ENCODE results near the gene SVIP. TPM values are rescaled to one million over a fixed set of nuclear protein-coding genes. Genes with fewer than 3 reads are reported as not detected.
A peak's percentile ranks its signal among the peaks of the same experiment; 100 is the strongest.

SVIP gene, protein sequence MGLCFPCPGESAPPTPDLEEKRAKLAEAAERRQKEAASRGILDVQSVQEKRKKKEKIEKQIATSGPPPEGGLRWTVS
- total RNA-seq (2014; rRNA removed; shearing (Covaris generic); ENCODE audit: low replicate concordance) = 4.2 and 23.0 TPM in 2 replicates

GRCh38 chr11:22829231-22830081, at the start of gene SVIP:
SVIP (minus strand) TSS chr11:22829801; CDS start chr11:22829748, 53 bp downstream.
- DNase-seq = peak; percentile 80
- Histone ChIP-seq H3K9me3 (no peaks in the 10 kb centered on the region), H3K27me3 (no peaks in the 10 kb centered on the region), H3K36me3 (no peaks in the 10 kb centered on the region), H3K4me3 (peak within 1 kb of the TSS; percentile 79)

- no peaks in the 10 kb centered on the region for H3K9me3 ChIP-seq
- H3K4me3 ChIP-seq = no peak overlapping the region
- H3K27me3 ChIP-seq = no peaks in the 10 kb centered on the region
- H3K36me3 ChIP-seq = no peaks in the 10 kb centered on the region
- no peak for DNase-seq
Measured at GRCh38 chr11:22878604-22879003, 49.0 kb upstream of the SVIP start.

DNA sequence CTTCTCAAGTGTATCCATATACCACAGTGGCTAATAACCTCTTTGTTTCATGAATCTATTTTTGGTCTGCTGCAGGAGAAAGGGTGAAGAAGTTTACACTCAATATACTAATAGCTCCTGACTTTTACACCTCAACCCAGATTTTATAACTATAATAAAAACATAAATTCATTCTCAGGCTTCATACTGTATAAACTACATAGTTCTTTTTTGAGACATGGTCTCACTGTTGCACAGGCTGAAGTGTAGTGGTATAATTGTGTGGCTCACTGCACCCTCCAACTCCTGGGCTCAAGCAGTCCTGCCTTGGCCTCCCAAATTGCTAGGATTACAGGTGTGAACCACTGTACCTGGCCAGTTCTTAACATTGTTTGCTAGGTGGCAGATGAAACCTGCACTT, 48.4 kb upstream of the SVIP start:
- no peaks in the 10 kb centered on the region for H3K36me3 ChIP-seq
- DNase-seq = no peak
- no peak overlapping the region for H3K4me3 ChIP-seq
- no peaks in the 10 kb centered on the region for H3K27me3 ChIP-seq
- H3K9me3 ChIP-seq = no peaks in the 10 kb centered on the region

DNA sequence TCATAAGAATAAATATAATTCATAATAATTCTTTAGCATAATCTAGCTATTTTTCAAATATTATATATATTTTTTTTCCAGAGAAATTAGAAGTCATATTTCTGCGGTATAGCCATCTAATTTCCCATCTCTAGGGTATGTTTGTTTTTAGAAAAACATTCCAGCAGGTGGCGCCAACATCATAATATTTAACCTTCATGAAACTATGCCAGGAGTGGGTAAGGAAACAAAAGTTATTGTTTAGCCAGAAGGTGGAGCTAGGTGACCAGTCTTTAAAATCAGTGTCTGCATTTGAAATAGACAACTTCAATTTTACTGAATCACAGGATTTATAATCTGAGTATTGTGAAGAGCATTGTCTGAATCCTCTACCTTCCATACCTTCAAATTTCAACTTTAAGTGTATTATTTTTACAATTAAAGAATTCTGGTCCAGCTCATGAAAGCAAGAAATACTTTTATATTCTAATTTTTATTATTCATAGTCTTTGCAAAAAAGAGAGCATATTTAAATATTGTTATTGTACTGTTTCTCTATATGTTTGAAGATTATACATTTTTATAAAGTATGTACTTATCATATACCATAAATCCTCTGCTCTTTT, 46.4 kb upstream of the SVIP start:
- DNase-seq = peak; percentile 5
- no peak overlapping the region for H3K4me3 ChIP-seq
- H3K9me3 ChIP-seq = no peaks in the 10 kb centered on the region
- H3K36me3 ChIP-seq = no peaks in the 10 kb centered on the region
- H3K27me3 ChIP-seq = no peaks in the 10 kb centered on the region

GRCh38 chr11:22869325-22869724, 39.7 kb upstream of the SVIP start:
- no peaks in the 10 kb centered on the region for H3K9me3 ChIP-seq
- no peak for DNase-seq

GRCh38 chr11:22860241-22860640, 30.6 kb upstream of the SVIP start, which contains the start of gene CCDC179:
CCDC179 (minus strand) TSS chr11:22860474; CDS start chr11:22860421, 53 bp downstream.
- H3K4me3 ChIP-seq = no peak within 1 kb of the TSS
- H3K9me3 ChIP-seq = no peaks in the 10 kb centered on the region
- H3K36me3 ChIP-seq = no peaks in the 10 kb centered on the region
- DNase-seq = no peak
- H3K27me3 ChIP-seq = no peaks in the 10 kb centered on the region

More at GRCh38 chr11:22869325-22869724, 39.7 kb upstream of the SVIP start:
- H3K27me3 ChIP-seq = no peaks in the 10 kb centered on the region
- no peak overlapping the region for H3K4me3 ChIP-seq
- H3K36me3 ChIP-seq = no peaks in the 10 kb centered on the region

DNA sequence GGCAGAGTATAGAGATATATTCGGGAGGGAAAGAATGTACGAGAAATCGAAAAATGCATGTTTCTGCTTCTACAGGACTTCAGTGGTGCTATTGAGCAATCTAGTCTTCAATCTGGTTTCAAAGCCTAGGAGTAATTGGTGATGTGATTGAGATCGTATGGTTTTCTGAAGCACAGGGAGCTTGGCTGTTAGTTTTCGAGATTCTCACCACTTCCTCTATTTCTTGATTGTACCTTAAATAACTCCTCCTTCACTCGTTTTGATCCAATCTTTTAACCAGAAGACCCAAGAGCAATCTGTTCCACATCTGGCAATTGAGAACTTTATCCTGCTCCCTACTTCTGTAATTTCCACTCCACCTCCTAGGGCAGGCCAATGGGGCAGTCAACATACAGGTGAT, 30.2 kb upstream of the SVIP start:
- Histone ChIP-seq H3K36me3 (no peaks in the 10 kb centered on the region), H3K9me3 (no peaks in the 10 kb centered on the region), H3K4me3 (no peak overlapping the region), H3K27me3 (no peaks in the 10 kb centered on the region)
- DNase-seq = no peak

DNA sequence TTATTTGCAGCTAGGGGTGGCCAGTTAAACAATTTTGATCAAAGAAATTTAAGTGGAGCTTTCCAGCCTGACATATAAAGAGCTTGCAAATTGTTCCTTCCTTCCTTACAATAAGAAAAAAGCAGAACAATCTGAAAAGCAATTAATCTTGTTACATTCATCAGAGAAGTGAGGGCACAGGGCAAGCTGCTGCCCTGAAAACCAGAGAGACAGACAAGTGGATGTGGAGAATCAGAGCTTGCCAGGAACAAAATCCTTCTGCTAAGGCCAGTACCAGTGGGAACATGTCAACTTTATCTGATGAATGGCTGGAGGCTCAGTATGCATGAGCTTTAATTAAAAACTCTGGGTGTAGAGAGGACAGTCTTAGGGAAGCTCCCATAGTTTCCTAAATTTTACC, 21.9 kb upstream of the SVIP start:
- H3K4me3 ChIP-seq = no peak overlapping the region
- no peaks in the 10 kb centered on the region for H3K9me3 ChIP-seq
- H3K36me3 ChIP-seq = no peaks in the 10 kb centered on the region
- no peaks in the 10 kb centered on the region for H3K27me3 ChIP-seq
- DNase-seq = no peak

- DNase-seq = no peak
- no peak overlapping the region for H3K4me3 ChIP-seq
- H3K9me3 ChIP-seq = no peaks in the 10 kb centered on the region
- no peaks in the 10 kb centered on the region for H3K36me3 ChIP-seq
- no peaks in the 10 kb centered on the region for H3K27me3 ChIP-seq
Measured at GRCh38 chr11:22846726-22847125, 17.1 kb upstream of the SVIP start.

GRCh38 chr11:22832315-22833015, 2.9 kb upstream of the SVIP start:
- no peak for DNase-seq

GRCh38 chr11:22830082-22830414, 447 bp upstream of the SVIP start:
- DNase-seq = no peak
- Histone ChIP-seq H3K4me3 (peak overlapping the region; percentile 79), H3K36me3 (no peaks in the 10 kb centered on the region), H3K27me3 (no peaks in the 10 kb centered on the region), H3K9me3 (no peaks in the 10 kb centered on the region)

More at GRCh38 chr11:22832315-22833015, 2.9 kb upstream of the SVIP start:
- no peaks in the 10 kb centered on the region for H3K9me3 ChIP-seq
- H3K36me3 ChIP-seq = no peaks in the 10 kb centered on the region
- no peak overlapping the region for H3K4me3 ChIP-seq
- H3K27me3 ChIP-seq = no peaks in the 10 kb centered on the region

DNA sequence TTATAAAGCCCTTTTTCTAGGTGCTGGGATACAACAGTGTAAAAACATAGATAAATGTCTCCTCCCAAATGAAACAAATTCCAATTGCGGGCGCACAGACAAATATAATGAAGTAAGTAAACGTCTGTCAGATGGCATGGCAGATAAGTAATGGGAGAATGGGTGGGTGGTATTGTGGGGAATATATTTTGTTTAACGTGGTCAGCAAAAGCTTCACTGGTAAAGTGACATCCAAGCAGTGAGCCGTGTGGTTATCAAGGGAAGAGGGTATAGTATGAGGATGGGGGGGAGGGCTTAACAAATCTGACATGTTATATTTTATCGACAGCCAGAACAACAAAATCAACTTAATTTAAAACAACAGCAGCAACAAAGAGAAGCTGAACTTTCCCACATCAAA, 1.2 kb downstream of the SVIP start:
- DNase-seq = no peak
- Histone ChIP-seq H3K4me3 (peak overlapping the region; percentile 79), H3K9me3 (no peaks in the 10 kb centered on the region)

DNA sequence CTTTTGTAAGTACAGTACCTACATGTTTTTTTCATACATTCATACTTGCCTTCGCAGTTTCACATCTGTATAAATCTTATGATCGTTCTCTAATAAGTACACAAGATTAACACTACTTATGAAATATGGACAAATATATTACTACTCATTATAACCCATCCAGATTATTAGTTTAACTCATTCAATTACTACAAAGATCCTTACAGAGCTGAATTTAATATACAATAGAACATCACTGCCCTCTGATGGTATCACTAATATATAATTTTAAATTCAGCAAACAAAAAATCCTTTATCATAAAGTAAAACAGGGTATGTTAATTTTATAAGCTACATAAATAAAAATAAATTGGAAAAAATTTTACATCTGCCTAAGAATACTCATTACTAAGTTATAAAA, 7.4 kb downstream of the SVIP start:
- Histone ChIP-seq H3K27me3 (no peaks in the 10 kb centered on the region), H3K36me3 (no peaks in the 10 kb centered on the region), H3K9me3 (no peaks in the 10 kb centered on the region), H3K4me3 (no peak overlapping the region)
- no peak for DNase-seq

More for the DNA sequence above, 1.2 kb downstream of the SVIP start:
- Histone ChIP-seq H3K36me3 (no peaks in the 10 kb centered on the region), H3K27me3 (no peaks in the 10 kb centered on the region)

GRCh38 chr11:22809893-22810292, 19.7 kb downstream of the SVIP start:
- DNase-seq = no peak

DNA sequence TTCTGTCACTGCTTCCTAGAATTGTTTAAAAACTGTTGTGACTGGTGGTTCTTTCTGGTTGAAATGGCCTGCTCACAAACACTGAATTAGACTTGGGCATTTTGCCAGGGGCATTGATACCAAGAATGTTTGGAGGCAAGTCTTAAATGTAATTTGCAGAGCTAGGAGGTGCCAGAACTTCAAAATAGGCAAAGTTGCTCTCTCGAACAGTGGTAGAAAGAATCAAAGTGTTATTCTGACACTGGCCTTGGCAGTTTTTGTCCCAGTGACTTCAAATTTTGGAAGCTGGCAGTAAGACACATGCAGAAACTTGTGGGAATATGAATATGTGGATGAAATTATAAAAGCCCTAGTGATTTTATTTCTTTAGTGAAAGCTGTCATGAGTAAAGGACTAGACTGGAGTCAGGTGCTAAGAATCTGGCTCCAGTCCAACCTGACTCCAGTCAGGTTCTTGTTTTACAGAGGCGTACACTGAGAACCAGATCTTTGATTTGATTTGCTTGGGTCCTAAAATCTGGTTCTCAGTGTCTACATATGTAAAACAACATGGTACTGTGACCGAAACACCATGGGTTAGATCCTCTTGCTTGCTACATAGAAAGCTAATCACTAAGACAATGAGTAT, 20.9 kb downstream of the SVIP start:
- Histone ChIP-seq H3K4me3 (no peak overlapping the region), H3K9me3 (peaks cover 2% of the 10 kb centered on the region; the same call in 1 of the 2 replicates), H3K27me3 (no peaks in the 10 kb centered on the region), H3K36me3 (no peaks in the 10 kb centered on the region)
- DNase-seq = no peak

More at GRCh38 chr11:22809893-22810292, 19.7 kb downstream of the SVIP start:
- Histone ChIP-seq H3K36me3 (no peaks in the 10 kb centered on the region), H3K27me3 (no peaks in the 10 kb centered on the region), H3K9me3 (peaks cover 2% of the 10 kb centered on the region; the same call in 1 of the 2 replicates), H3K4me3 (no peak overlapping the region)

GRCh38 chr11:22807855-22808570, 21.6 kb downstream of the SVIP start:
- no peak overlapping the region for H3K4me3 ChIP-seq
- DNase-seq = no peak
- H3K27me3 ChIP-seq = no peaks in the 10 kb centered on the region

More at GRCh38 chr11:22807855-22808570, 21.6 kb downstream of the SVIP start:
- Histone ChIP-seq H3K9me3 (peaks cover 2% of the 10 kb centered on the region; the same call in 1 of the 2 replicates), H3K36me3 (no peaks in the 10 kb centered on the region)

Measured in MG63 (cell line).